Transverse colon (tissue), 4 donors: ENCODE results near the gene CCSER2. TPM values are rescaled to one million over a fixed set of nuclear protein-coding genes. Genes with fewer than 3 reads are reported as not detected.

Experiments
- DNase-seq: peaks from one replicate; pipeline ENCODE4 v3.0.0-alpha.2; 2019
- H3K27ac ChIP-seq, 4 donors: fragments of 200-600 bp; sonication (generic); 2 replicates each; pipeline ENCODE4 v1.5.1; 2016 to 2018; ENCODE audit warnings: inconsistent platforms in 4 of 4
- H3K27me3 ChIP-seq: fragments of 200-600 bp; sonication (generic); 2 replicates; pipeline ENCODE4 v1.5.1; 2017; ENCODE audit warnings: inconsistent platforms
- H3K36me3 ChIP-seq, 4 donors: fragments of 200-600 bp; sonication (generic); 2 replicates each; pipeline ENCODE4 v1.5.1; 2017 to 2019; ENCODE audit warnings: inconsistent platforms in 4 of 4
- H3K4me1 ChIP-seq, 4 donors: fragments of 200-600 bp; sonication (generic); 2 replicates each; pipeline ENCODE4 v1.5.1; 2017 to 2020; ENCODE audit warnings: inconsistent platforms in 4 of 4
- H3K4me3 ChIP-seq, 4 donors: fragments of 200-600 bp; sonication (generic); 1 replicate in 1 of 4; 2 replicates in 3 of 4; pipeline versions ENCODE4 v1.5.1 to v1.6.1; 2017 to 2019; ENCODE audit warnings: inconsistent platforms in 4 of 4
- H3K9me3 ChIP-seq, 2 donors: fragments of 200-600 bp; sonication (generic); 2 replicates each; pipeline ENCODE4 v1.5.1; 2017 to 2019; ENCODE audit warnings: inconsistent platforms in 2 of 2
- EP300 ChIP-seq: sonication (generic); formaldehyde crosslinking; IDR thresholded peaks from one replicate; pipeline ENCODE4 v1.6.1; 2017; ENCODE audit warnings: antibody characterized with exemption, low read depth
- POLR2A ChIP-seq: fragments of 450-650 bp; IDR thresholded peaks from one replicate; pipeline ENCODE4 v1.6.1; 2016; ENCODE audit warnings: antibody characterized with exemption, mild to moderate bottlenecking, moderate library complexity
- POLR2AphosphoS5 ChIP-seq, 3 donors: sonication (generic); formaldehyde crosslinking; IDR thresholded peaks; one replicate each; pipeline ENCODE4 v1.6.1; 2016; ENCODE audit warnings: antibody characterized with exemption in 3 of 3
- WGBS, 2 donors: methylation state at CpG; one replicate each; pipeline ENCODE4 v1.1.5; 2018; ENCODE audit warnings: low coverage in 1 of 2; 5-methylcytosine and 5-hydroxymethylcytosine counted together
- in situ Hi-C, 4 donors: fragments of 200-750 bp; cut with MboI; loops; one replicate each; pipeline versions ENCODE4 v1.15.0 to v1.15.1; 2017; ENCODE audit warnings: low sequenced_read_pairs in 3 of 4, low pct_ligation_motif_present in 1 of 4, low pct_unique_long_range_greater_than_20kb in 1 of 4
- intact Hi-C: fragments of 100-400 bp; cut with DNase I; formaldehyde crosslinking; loops from one replicate; pipeline ENCODE4 v1.15.1; 2023; ENCODE audit warnings: low total_unique reads
- total RNA-seq, 4 donors: library from RNA; depleted of rRNA; stranded (reverse); fragments of >200 nt; gene quantifications; one replicate each; pipeline ENCODE4 v1.1.0, GENCODE V29; 2016
- TF ChIP-seq, protein P1 (sequence below), 5 experiments: fragments of 200-600 bp in 3 of 5; fragments of 450-650 bp in 2 of 5; sonication (generic) in 3 of 5; IDR thresholded peaks; 1 replicate in 2 of 5; 2 replicates in 3 of 5; pipeline ENCODE4 v1.5.1; 2016 to 2017; ENCODE audit warnings: antibody characterized with exemption in 5 of 5, inconsistent platforms in 3 of 5, mild to moderate bottlenecking in 2 of 5, moderate library complexity in 1 of 5

Gene CCSER2
- total RNA-seq, 4 donors from 2014 or later: 20.9 to 45.6 (median 33.7) TPM

DNA sequence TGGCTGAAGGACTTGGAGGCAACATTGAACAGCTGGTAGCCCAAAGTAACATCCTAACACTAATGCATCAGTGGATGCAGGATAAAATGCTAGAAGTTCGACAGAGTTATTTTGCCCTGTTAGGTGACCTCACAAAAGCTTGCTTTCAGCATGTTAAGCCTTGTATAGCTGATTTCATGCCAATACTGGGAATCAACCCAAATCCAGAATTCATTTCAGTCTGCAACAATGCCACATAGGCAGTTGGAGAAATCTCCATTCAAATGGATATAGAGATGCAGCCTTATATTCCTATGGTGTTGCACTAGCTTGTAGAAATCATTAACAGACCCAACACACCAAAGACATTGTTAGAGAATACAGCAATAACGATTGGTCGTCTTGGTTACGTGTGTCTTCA is 62.9 kb downstream of the CCSER2 start:
- TF ChIP-seq POLR2AphosphoS5 (IDR thresholded peaks at IDR 0.05) (no peak), POLR2A (no peak)
- Histone ChIP-seq H3K9me3 (no peaks in the 10 kb centered on the region), H3K27ac (no peak overlapping the region), H3K36me3 (no peaks in the 10 kb centered on the region), H3K4me1 (no peaks in the 10 kb centered on the region), H3K4me3 (no peak overlapping the region), H3K27me3 (no peaks in the 10 kb centered on the region)
- no peak for DNase-seq
- WGBS, 2 donors: 91 to 95% methylated on average over 3 to 4 of the region's 4 CpGs
- intact Hi-C loops (no loop called here), in situ Hi-C loops (loop anchor here in 1 of 4 donors (25.0 kb wide), 1 partner anchor 146 kb away; no protein-coding TSS in a partner anchor)

DNA sequence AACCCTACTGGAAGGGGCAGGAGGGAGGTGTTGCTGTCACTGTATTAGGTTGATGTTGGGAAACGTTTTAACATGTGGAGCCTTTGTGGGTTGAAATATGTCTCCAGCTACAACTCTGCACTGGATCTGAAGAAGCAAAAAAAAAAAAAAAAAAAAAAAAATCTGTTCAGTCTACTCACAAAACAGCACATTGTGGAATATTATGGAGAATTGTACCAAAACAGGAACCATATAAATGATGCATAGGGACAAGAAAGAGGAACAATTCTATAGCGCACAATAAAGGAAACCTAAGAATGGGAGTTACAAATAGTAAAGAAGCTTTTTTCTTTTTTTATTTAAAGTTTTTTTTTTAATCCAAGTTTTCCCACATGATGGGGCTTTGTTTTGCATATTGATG is 63.8 kb downstream of the CCSER2 start:
- no peaks in the 10 kb centered on the region for H3K27me3 ChIP-seq
- intact Hi-C loops: no loop called here
- no peaks in the 10 kb centered on the region for H3K36me3 ChIP-seq
- no peaks in the 10 kb centered on the region for H3K9me3 ChIP-seq
- no peaks in the 10 kb centered on the region for H3K4me1 ChIP-seq
- 69 to 89% methylated on average over 1 to 2 of the region's 2 CpGs for WGBS, 2 donors
- no peak for DNase-seq
- H3K27ac ChIP-seq: no peak overlapping the region
- TF ChIP-seq POLR2AphosphoS5 (IDR thresholded peaks at IDR 0.05): no peak
- no peak for TF ChIP-seq POLR2A
- TF ChIP-seq, protein P1, sequence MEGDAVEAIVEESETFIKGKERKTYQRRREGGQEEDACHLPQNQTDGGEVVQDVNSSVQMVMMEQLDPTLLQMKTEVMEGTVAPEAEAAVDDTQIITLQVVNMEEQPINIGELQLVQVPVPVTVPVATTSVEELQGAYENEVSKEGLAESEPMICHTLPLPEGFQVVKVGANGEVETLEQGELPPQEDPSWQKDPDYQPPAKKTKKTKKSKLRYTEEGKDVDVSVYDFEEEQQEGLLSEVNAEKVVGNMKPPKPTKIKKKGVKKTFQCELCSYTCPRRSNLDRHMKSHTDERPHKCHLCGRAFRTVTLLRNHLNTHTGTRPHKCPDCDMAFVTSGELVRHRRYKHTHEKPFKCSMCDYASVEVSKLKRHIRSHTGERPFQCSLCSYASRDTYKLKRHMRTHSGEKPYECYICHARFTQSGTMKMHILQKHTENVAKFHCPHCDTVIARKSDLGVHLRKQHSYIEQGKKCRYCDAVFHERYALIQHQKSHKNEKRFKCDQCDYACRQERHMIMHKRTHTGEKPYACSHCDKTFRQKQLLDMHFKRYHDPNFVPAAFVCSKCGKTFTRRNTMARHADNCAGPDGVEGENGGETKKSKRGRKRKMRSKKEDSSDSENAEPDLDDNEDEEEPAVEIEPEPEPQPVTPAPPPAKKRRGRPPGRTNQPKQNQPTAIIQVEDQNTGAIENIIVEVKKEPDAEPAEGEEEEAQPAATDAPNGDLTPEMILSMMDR (IDR thresholded peaks at IDR 0.05): no peak
- no peak for TF ChIP-seq EP300
- H3K4me3 ChIP-seq: no peak overlapping the region
- in situ Hi-C loops: loop anchor here in 1 of 4 donors (25.0 kb wide), 1 partner anchor 145 kb away; no protein-coding TSS in a partner anchor

DNA sequence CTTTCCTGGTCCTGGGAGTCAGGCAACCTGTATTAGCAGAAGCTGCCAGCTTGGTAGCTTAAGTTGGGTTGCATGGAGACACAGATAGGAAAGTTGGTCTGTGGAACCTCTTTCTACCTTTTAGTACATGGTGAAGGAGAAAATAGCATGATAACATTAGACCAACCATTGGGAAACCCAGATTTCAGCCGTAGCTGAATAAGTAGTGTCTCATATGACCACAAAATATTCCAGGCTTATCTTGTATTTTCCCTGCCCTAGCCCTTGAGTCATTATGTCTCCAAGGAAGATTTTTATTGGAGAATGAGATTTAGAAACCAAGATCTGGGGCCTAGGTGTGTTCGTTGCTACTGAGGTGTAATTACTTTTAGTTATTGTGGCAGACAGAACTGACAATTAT is 67.2 kb downstream of the CCSER2 start:
- WGBS, 2 donors: 94 to 100% methylated on average over 1 to 2 of the region's 2 CpGs
- H3K4me3 ChIP-seq: no peak overlapping the region
- H3K36me3 ChIP-seq: no peaks in the 10 kb centered on the region
- no peak for DNase-seq
- no peaks in the 10 kb centered on the region for H3K4me1 ChIP-seq
- TF ChIP-seq EP300: no peak
- TF ChIP-seq POLR2AphosphoS5 (IDR thresholded peaks at IDR 0.05): no peak
- TF ChIP-seq POLR2A: no peak
- TF ChIP-seq, protein P1 (IDR thresholded peaks at IDR 0.05): no peak
- no peak overlapping the region for H3K27ac ChIP-seq
- in situ Hi-C loops (loop anchor here in 1 of 4 donors (25.0 kb wide), 1 partner anchor 142 kb away; no protein-coding TSS in a partner anchor), intact Hi-C loops (no loop called here)
- no peaks in the 10 kb centered on the region for H3K27me3 ChIP-seq
- no peaks in the 10 kb centered on the region for H3K9me3 ChIP-seq

DNA sequence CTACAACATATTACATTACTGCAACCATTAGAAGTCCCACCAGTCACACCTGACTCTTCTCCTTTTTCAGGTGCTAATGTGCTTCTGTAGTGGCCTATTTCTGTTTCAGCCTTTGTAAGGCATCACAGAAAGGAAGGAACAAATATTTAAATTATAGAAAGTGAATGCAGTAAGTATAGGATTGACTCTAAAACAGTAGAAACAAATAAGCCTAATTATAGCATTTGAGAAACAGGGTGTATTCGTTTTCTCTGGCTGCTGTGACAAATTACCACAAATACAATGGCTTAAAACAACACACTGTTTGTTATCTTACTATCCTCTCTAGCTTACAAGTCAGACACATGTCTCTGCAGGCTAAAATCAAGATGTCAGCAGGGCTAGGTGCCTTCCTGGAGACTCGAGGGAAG is 69.4 kb downstream of the CCSER2 start:
- in situ Hi-C loops (loop anchor here in 1 of 4 donors (25.0 kb wide), 1 partner anchor 140 kb away; no protein-coding TSS in a partner anchor), intact Hi-C loops (no loop called here)
- Histone ChIP-seq H3K4me3 (no peak overlapping the region), H3K9me3 (no peaks in the 10 kb centered on the region), H3K27ac (no peak overlapping the region), H3K4me1 (no peaks in the 10 kb centered on the region), H3K27me3 (no peaks in the 10 kb centered on the region), H3K36me3 (no peaks in the 10 kb centered on the region)
- DNase-seq: no peak
- TF ChIP-seq POLR2A (no peak), EP300 (no peak), POLR2AphosphoS5 (IDR thresholded peaks at IDR 0.05) (no peak)
- TF ChIP-seq, protein P1 (IDR thresholded peaks at IDR 0.05): no peak
- WGBS, 2 donors: 24 to 35% methylated on average over 2 of the region's 2 CpGs

DNA sequence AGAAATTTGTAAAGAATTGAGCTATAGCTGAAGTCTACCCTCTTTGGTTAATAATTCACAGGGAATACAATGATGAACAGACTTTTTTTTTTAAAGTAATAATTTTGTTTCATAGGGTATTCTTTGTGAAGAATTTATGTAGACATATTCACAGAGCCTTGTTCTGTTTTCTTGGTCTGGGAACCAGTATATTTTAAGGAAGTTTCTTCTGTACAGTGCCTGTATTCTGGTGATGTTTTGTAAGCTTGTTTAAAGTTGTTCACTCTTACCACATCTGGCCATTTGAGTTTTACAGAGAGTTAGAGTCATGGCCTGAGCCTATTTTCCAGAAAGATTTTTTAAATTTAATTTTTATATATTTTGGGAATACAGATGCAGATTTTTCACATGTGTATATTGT is 70.3 kb downstream of the CCSER2 start:
- intact Hi-C loops: no loop called here
- Histone ChIP-seq H3K27ac (no peak overlapping the region), H3K36me3 (no peaks in the 10 kb centered on the region), H3K4me3 (no peak overlapping the region), H3K4me1 (no peaks in the 10 kb centered on the region), H3K27me3 (no peaks in the 10 kb centered on the region), H3K9me3 (no peaks in the 10 kb centered on the region)
- in situ Hi-C loops: loop anchor here in 1 of 4 donors (25.0 kb wide), 1 partner anchor 139 kb away; no protein-coding TSS in a partner anchor
- TF ChIP-seq EP300: no peak
- TF ChIP-seq, protein P1 (IDR thresholded peaks at IDR 0.05): no peak
- no peak for TF ChIP-seq POLR2AphosphoS5 (IDR thresholded peaks at IDR 0.05)
- TF ChIP-seq POLR2A: no peak
- no peak for DNase-seq
